HG03342 (cell line): ENCODE measurements around the gene EPS8L2.

Experiments
- ATAC-seq: cut with Tn5 transposase; IDR thresholded peaks from one replicate; pipeline ENCODE4 v1.9.1; 2021; ENCODE audit warnings: mild to moderate bottlenecking, moderate library complexity; ENCODE audit not compliant: unreplicated experiment

The EPS8L2 gene

GRCh38 chr11:773425-773824 lies 67.4 kb downstream of the EPS8L2 start:
- no peak for ATAC-seq

DNA sequence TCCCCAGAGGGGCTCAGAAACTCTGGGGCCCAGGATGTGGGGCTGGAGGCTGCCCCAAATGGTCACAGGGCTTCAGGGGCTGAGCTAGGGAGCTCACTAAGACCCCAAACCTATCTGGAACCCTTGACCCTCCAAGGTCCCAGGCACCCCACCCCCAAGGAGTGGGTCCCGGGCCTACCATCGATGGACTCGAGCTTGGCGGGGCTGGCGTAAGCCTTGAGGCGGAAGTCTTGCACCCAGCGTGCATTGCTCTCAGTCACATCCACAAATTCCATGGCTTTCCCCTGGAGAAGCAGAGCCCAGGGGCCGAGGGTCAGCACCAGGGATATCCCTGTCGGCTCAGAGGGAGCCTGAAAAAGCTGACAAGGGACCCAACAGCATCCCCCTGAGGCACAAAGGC lies 67.8 kb downstream of the EPS8L2 start:
- no peak for ATAC-seq

GRCh38 chr11:774873-775592 lies 69.0 kb downstream of the EPS8L2 start:
- ATAC-seq: no peak

- no peak for ATAC-seq
These were observed 70.2 kb downstream of the EPS8L2 start for GRCh38 chr11:776263-776560.

DNA sequence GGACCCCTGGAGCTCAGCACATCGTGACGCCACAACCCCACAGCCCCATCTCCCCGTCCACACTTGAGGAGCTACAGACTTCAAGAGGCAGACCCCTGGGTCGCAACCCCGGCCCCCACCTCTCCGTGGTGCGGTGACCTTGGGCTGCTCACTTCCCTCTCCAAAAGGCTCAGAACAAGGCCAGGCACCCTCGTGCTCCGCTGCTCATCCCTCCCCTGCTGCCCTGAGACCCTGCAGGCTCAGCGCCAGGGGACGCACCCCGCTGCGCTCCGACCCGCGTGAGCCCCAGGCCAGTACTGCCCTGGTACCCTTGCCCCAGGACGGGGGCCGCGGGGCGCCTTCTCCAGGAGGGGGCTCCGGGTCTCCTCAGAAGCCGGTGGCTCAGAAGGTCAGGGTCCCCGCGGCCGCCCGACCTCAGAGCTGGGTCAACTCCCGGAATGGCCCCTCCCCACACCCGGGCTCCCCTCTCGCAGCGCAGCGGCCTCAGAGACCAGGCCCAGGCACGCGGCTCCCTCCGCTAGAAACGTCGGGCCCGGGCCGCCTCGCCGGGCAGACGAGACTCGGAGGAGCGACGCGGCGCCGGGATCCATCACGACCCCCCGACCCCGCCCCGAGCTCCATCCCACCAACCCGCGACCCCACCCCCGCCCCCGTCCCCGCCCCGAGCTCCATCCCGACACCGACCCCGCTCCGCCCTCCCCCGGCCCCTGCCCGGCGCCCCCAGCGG lies 70.7 kb downstream of the EPS8L2 start:
- peak; percentile 29 for ATAC-seq
